H9 (cell line): Measurements from ENCODE around the gene LGALS3. TPM values are rescaled to one million over a fixed set of nuclear protein-coding genes. Genes with fewer than 3 reads are reported as not detected.

Experiments used
- DNase-seq: peaks from one replicate; pipeline ENCODE4 v3.0.0-alpha.2; 2017
- H2AFZ ChIP-seq: one replicate; pipeline ENCODE4 v1.6.1; 2013; ENCODE audit warnings: mild to moderate bottlenecking, low read length, control low read depth, moderate library complexity
- H2AK5ac ChIP-seq: 2 replicates; pipeline ENCODE4 v1.6.1; 2013; ENCODE audit warnings: low read length, control low read depth, mixed read lengths; ENCODE audit not compliant: insufficient read length
- H2BK120ac ChIP-seq: one replicate; pipeline ENCODE4 v1.6.1; 2013; ENCODE audit warnings: low read depth, mild to moderate bottlenecking, low read length, control low read depth, inconsistent platforms; ENCODE audit not compliant: poor library complexity, severe bottlenecking
- H2BK12ac ChIP-seq: 2 replicates; pipeline ENCODE4 v1.6.1; 2013; ENCODE audit warnings: low read length, control low read depth, mixed read lengths, low read depth; ENCODE audit not compliant: insufficient read length
- H2BK15ac ChIP-seq: 2 replicates; pipeline ENCODE4 v1.6.1; 2013; ENCODE audit warnings: low read depth, low read length, control low read depth
- H2BK20ac ChIP-seq: one replicate; pipeline ENCODE4 v1.6.1; 2013; ENCODE audit warnings: low read depth, mild to moderate bottlenecking, low read length, control low read depth, inconsistent platforms; ENCODE audit not compliant: poor library complexity, severe bottlenecking
- H2BK5ac ChIP-seq: 2 replicates; pipeline ENCODE4 v1.6.1; 2013; ENCODE audit warnings: low read length, control low read depth, mixed read lengths; ENCODE audit not compliant: insufficient read length
- H3K14ac ChIP-seq: 2 replicates; pipeline ENCODE4 v1.6.1; 2013; ENCODE audit warnings: low read length, control low read depth; ENCODE audit not compliant: insufficient read depth
- H3K18ac ChIP-seq: 2 replicates; pipeline ENCODE4 v1.6.1; 2013; ENCODE audit warnings: low read depth, mild to moderate bottlenecking, mixed read lengths, low read length, control low read depth; ENCODE audit not compliant: insufficient read length
- H3K23ac ChIP-seq: 2 replicates; pipeline ENCODE4 v1.6.1; 2013; ENCODE audit warnings: low read length, control low read depth, mixed read lengths, low read depth; ENCODE audit not compliant: insufficient read length
- H3K23me2 ChIP-seq: 2 replicates; pipeline ENCODE4 v1.6.1; 2013; ENCODE audit warnings: low read depth, mild to moderate bottlenecking, mixed read lengths, low read length, control low read depth; ENCODE audit not compliant: insufficient read length, poor library complexity, severe bottlenecking
- H3K27ac ChIP-seq: 2 replicates; pipeline ENCODE4 v1.5.1; 2013; ENCODE audit warnings: low read length, control low read depth, mixed read lengths, low read depth; ENCODE audit not compliant: insufficient read length
- H3K27me3 ChIP-seq: 2 replicates; pipeline ENCODE4 v1.6.1; 2013; ENCODE audit warnings: low read length, control low read depth, inconsistent platforms; ENCODE audit not compliant: insufficient read depth
- H3K4ac ChIP-seq: 2 replicates; pipeline ENCODE4 v1.6.1; 2013; ENCODE audit warnings: low read depth, mild to moderate bottlenecking, control low read depth, inconsistent platforms, low read length, moderate library complexity
- H3K4me1 ChIP-seq: 2 replicates; pipeline ENCODE4 v1.6.1; 2013; ENCODE audit warnings: low read length, control low read depth, inconsistent platforms; ENCODE audit not compliant: insufficient read depth
- H3K4me2 ChIP-seq: 2 replicates; pipeline ENCODE4 v1.6.1; 2013; ENCODE audit warnings: low read length, control low read depth, mixed read lengths; ENCODE audit not compliant: insufficient read length, insufficient read depth
- H3K56ac ChIP-seq: 2 replicates; pipeline ENCODE4 v1.6.1; 2013; ENCODE audit warnings: low read depth, mild to moderate bottlenecking, mixed read lengths, low read length, control low read depth; ENCODE audit not compliant: insufficient read length
- H3K79me1 ChIP-seq: 2 replicates; pipeline ENCODE4 v1.6.1; 2013; ENCODE audit warnings: low read depth, mild to moderate bottlenecking, moderate library complexity, low read length, control low read depth, inconsistent platforms; ENCODE audit not compliant: insufficient read depth, poor library complexity, severe bottlenecking
- H3K79me2 ChIP-seq: 2 replicates; pipeline ENCODE4 v1.6.1; 2013; ENCODE audit warnings: low read length, control low read depth, inconsistent platforms; ENCODE audit not compliant: insufficient read depth
- H3K9ac ChIP-seq: 2 replicates; pipeline ENCODE4 v1.6.1; 2013; ENCODE audit warnings: low read length, control low read depth, mixed read lengths; ENCODE audit not compliant: insufficient read length; ENCODE audit errors: extremely low read depth
- H3K9me3 ChIP-seq: one replicate; pipeline ENCODE4 v1.6.1; 2013; ENCODE audit warnings: low read depth, low read length, inconsistent platforms; ENCODE audit not compliant: control insufficient read depth
- H3T11ph ChIP-seq: one replicate; pipeline ENCODE4 v1.6.1; 2013; ENCODE audit warnings: mild to moderate bottlenecking, low read length, control low read depth, inconsistent platforms
- H4K20me1 ChIP-seq: one replicate; pipeline ENCODE4 v1.6.1; 2013; ENCODE audit not compliant: control insufficient read depth, insufficient read length, insufficient read depth
- H4K5ac ChIP-seq: 2 replicates; pipeline ENCODE4 v1.6.1; 2013; ENCODE audit warnings: low read depth, mild to moderate bottlenecking, mixed read lengths, low read length, control low read depth; ENCODE audit not compliant: insufficient read length
- H4K8ac ChIP-seq: replicated peaks from 2 replicates; pipeline ENCODE4 v1.6.1; 2013; ENCODE audit warnings: low read length, control low read depth, mixed read lengths, low read depth; ENCODE audit not compliant: insufficient read length
- H4K91ac ChIP-seq: 2 replicates; pipeline ENCODE4 v1.6.1; 2013; ENCODE audit warnings: low read depth, mild to moderate bottlenecking, moderate library complexity, mixed read lengths, low read length, control low read depth; ENCODE audit not compliant: insufficient read length
- H3K27ac Mint-ChIP-seq, 3 experiments: 2 replicates in 2 of 3; 3 replicates in 1 of 3; pipeline ENCODE4 v1.8.0; 2020 to 2021; ENCODE audit warnings: mixed read lengths in 3 of 3, mild to moderate bottlenecking in 1 of 3, moderate library complexity in 1 of 3
- H3K27me3 Mint-ChIP-seq: 2 replicates; pipeline ENCODE4 v1.8.0; 2021; ENCODE audit warnings: low read depth, mild to moderate bottlenecking, moderate library complexity, mixed read lengths
- H3K36me3 Mint-ChIP-seq, 3 experiments: 2 replicates in 2 of 3; 3 replicates in 1 of 3; pipeline ENCODE4 v1.8.0; 2020 to 2021; ENCODE audit warnings: low read depth in 3 of 3, mixed read lengths in 3 of 3; ENCODE audit not compliant: insufficient read depth in 1 of 3
- H3K4me1 Mint-ChIP-seq, 2 experiments: 2 replicates each; pipeline ENCODE4 v1.8.0; 2020; ENCODE audit warnings: mixed read lengths in 2 of 2
- H3K4me3 Mint-ChIP-seq, 2 experiments: 2 replicates in 1 of 2; 3 replicates in 1 of 2; pipeline ENCODE4 v1.8.0; 2020 to 2021; ENCODE audit warnings: mild to moderate bottlenecking in 2 of 2, mixed read lengths in 2 of 2, moderate library complexity in 1 of 2
- H3K9me3 Mint-ChIP-seq, 2 experiments: 2 replicates in 1 of 2; 3 replicates in 1 of 2; pipeline ENCODE4 v1.8.0; 2020; ENCODE audit warnings: mild to moderate bottlenecking in 2 of 2, mixed read lengths in 2 of 2, moderate library complexity in 1 of 2
- CTCF ChIP-seq: fragments of 200-600 bp; sonication (generic); conservative IDR thresholded peaks from 3 replicates; pipeline ENCODE4 v1.8.0; 2021; ENCODE audit warnings: antibody characterized with exemption, mild to moderate bottlenecking
- whole genome bisulfite sequencing: extraction: QIAGEN DNeasy Blood & Tissue Kit; methylation state at CpG from one replicate; pipeline ENCODE4 v1.1.7; 2013; ENCODE audit warnings: missing lambda C conversion rate, low lambda C conversion rate, mixed read lengths; ENCODE audit not compliant: insufficient read length; ENCODE audit errors: extremely low coverage; 5-methylcytosine and 5-hydroxymethylcytosine counted together
- total RNA-seq: library from RNA; stranded (reverse); gene quantifications from 2 replicates; pipeline ENCODE4 v1.2.1, GENCODE V29; 2021

The LGALS3 gene
- total RNA-seq, 1 experiment from 2014 or later, result 4.0 TPM

- Histone ChIP-seq H2BK20ac (no peak overlapping the region), H2AK5ac (no peak overlapping the region), H3K23me2 (no peaks in the 10 kb centered on the region), H3K23ac (no peak overlapping the region), H2BK12ac (no peak overlapping the region), H3K27me3 (no peaks in the 10 kb centered on the region), H3K4me1 (no peaks in the 10 kb centered on the region), H3K4me2 (no peak overlapping the region), H3K14ac (no peak overlapping the region), H4K8ac (no peak overlapping the region), H2BK15ac (no peak overlapping the region), H4K5ac (no peak overlapping the region), H3K9me3 (no peaks in the 10 kb centered on the region), H3K9ac (no peak overlapping the region), H3K4ac (no peak overlapping the region), H3K56ac (no peak overlapping the region), H3K79me2 (no peaks in the 10 kb centered on the region), H3K27ac (no peak overlapping the region), H3K18ac (no peak overlapping the region), H4K91ac (no peak overlapping the region), H2AFZ (no peak overlapping the region), H2BK120ac (no peak overlapping the region), H3K79me1 (no peaks in the 10 kb centered on the region), H4K20me1 (no peaks in the 10 kb centered on the region), H2BK5ac (no peak overlapping the region), H3T11ph (no peak overlapping the region)
- TF ChIP-seq CTCF, result no peak
- no peak overlapping the region for H3K27ac Mint-ChIP-seq
- peaks cover 14 to 17% of the 10 kb centered on the region in 2 experiments for H3K4me1 Mint-ChIP-seq
- H3K9me3 Mint-ChIP-seq, result no peaks in the 10 kb centered on the region
- H3K4me3 Mint-ChIP-seq, result no peak overlapping the region
- peaks cover 20% of the 10 kb centered on the region for H3K27me3 Mint-ChIP-seq
- no peaks in the 10 kb centered on the region for H3K36me3 Mint-ChIP-seq
- DNase-seq, result no peak
- no CpG with 5 or more reads among the region's 3 CpGs for WGBS
These were observed 10.3 kb upstream of the LGALS3 start for GRCh38 chr14:55118761-55119160.
